GM23338 (cell line): ENCODE data around the gene DCLK2. TPM values are rescaled to one million over a fixed set of nuclear protein-coding genes. Genes with fewer than 3 reads are reported as not detected.

Source experiments
- ATAC-seq: fragments of 200-7000 bp; cut with Tn5 transposase; 3 replicates; pipeline ENCODE4 v1.9.1; 2020
- DNase-seq: peaks from one replicate; pipeline ENCODE4 v3.0.0-alpha.2; 2015; ENCODE audit warnings: low spot score
- H2AFZ ChIP-seq: fragments of 200-600 bp; sonication (generic); 2 replicates; pipeline ENCODE4 v1.8.0; 2016; ENCODE audit warnings: antibody characterized with exemption, mild to moderate bottlenecking, moderate library complexity
- H3F3A ChIP-seq: fragments of 200-600 bp; sonication (generic); replicated peaks from 2 replicates; pipeline ENCODE4 v1.8.0; 2017; ENCODE audit warnings: antibody characterized with exemption, mixed run types, low read depth
- H3K27ac ChIP-seq: fragments of 200-600 bp; sonication (generic); 2 replicates; pipeline ENCODE4 v1.6.1; 2016; ENCODE audit warnings: low read depth
- H3K27me3 ChIP-seq: fragments of 200-600 bp; sonication (generic); 2 replicates; pipeline ENCODE4 v1.8.0; 2016; ENCODE audit warnings: mild to moderate bottlenecking, mixed run types, moderate library complexity; ENCODE audit not compliant: insufficient read depth
- H3K36me3 ChIP-seq: fragments of 200-600 bp; sonication (generic); 2 replicates; pipeline ENCODE4 v1.8.0; 2016; ENCODE audit warnings: mild to moderate bottlenecking; ENCODE audit not compliant: insufficient read depth
- H3K4me1 ChIP-seq: fragments of 200-600 bp; sonication (generic); 2 replicates; pipeline ENCODE4 v1.8.0; 2016; ENCODE audit warnings: mild to moderate bottlenecking, moderate library complexity; ENCODE audit not compliant: insufficient read depth
- H3K4me2 ChIP-seq: fragments of 200-600 bp; sonication (generic); 2 replicates; pipeline ENCODE4 v1.7.1; 2017; ENCODE audit warnings: mixed run types
- H3K4me3 ChIP-seq: fragments of 200-600 bp; sonication (generic); 2 replicates; pipeline ENCODE4 v1.6.1; 2016; ENCODE audit warnings: mixed run types
- H3K79me2 ChIP-seq: fragments of 200-600 bp; sonication (generic); replicated peaks from 2 replicates; pipeline ENCODE4 v1.8.0; 2017; ENCODE audit warnings: mild to moderate bottlenecking; ENCODE audit not compliant: insufficient read depth
- H3K9me2 ChIP-seq: fragments of 200-600 bp; sonication (generic); 2 replicates; pipeline ENCODE4 v1.8.0; 2017; ENCODE audit not compliant: insufficient read depth
- H4K20me1 ChIP-seq: fragments of 200-600 bp; sonication (generic); replicated peaks from 2 replicates; pipeline ENCODE4 v1.8.0; 2017; ENCODE audit warnings: mild to moderate bottlenecking; ENCODE audit not compliant: insufficient read depth
- H3K27ac Mint-ChIP-seq: 2 replicates; pipeline ENCODE4 v1.8.0; 2020; ENCODE audit warnings: inconsistent platforms, mild to moderate bottlenecking, moderate library complexity, mixed read lengths
- H3K27me3 Mint-ChIP-seq: 3 replicates; pipeline ENCODE4 v1.8.0; 2022; ENCODE audit warnings: low read depth, mild to moderate bottlenecking, moderate library complexity, mixed read lengths, inconsistent platforms; ENCODE audit not compliant: insufficient read depth, poor library complexity
- H3K36me3 Mint-ChIP-seq: 3 replicates; pipeline ENCODE4 v1.8.0; 2021; ENCODE audit warnings: low read depth, mild to moderate bottlenecking, inconsistent platforms, moderate library complexity, mixed read lengths
- H3K4me1 Mint-ChIP-seq: 3 replicates; pipeline ENCODE4 v1.8.0; 2020; ENCODE audit warnings: mild to moderate bottlenecking, inconsistent platforms, mixed read lengths
- H3K4me3 Mint-ChIP-seq: 3 replicates; pipeline ENCODE4 v1.8.0; 2021; ENCODE audit warnings: moderate library complexity, mild to moderate bottlenecking, inconsistent platforms, mixed read lengths
- H3K9me3 Mint-ChIP-seq: 3 replicates; pipeline ENCODE4 v1.8.0; 2020; ENCODE audit warnings: moderate library complexity, mild to moderate bottlenecking, inconsistent platforms, mixed read lengths
- CREB1 ChIP-seq: fragments of 250-450 bp; sonication (Bioruptor Pico); IDR thresholded peaks from 2 replicates; pipeline ENCODE4 v1.5.0; 2020; ENCODE audit warnings: low read depth, mild to moderate bottlenecking, moderate library complexity
- EZH2 ChIP-seq: fragments of 200-600 bp; sonication (generic); IDR thresholded peaks from one replicate; pipeline ENCODE4 v1.8.0; 2017; ENCODE audit warnings: antibody characterized with exemption, mild to moderate bottlenecking, low read depth; ENCODE audit not compliant: unreplicated experiment
- EZH2phosphoT487 ChIP-seq: fragments of 200-600 bp; sonication (generic); IDR thresholded peaks from one replicate; pipeline ENCODE4 v1.8.1; 2018; ENCODE audit warnings: antibody characterized with exemption; ENCODE audit not compliant: unreplicated experiment
- JUNB ChIP-seq: IDR thresholded peaks from one replicate; pipeline ENCODE4 v1.6.1; 2016; ENCODE audit warnings: antibody characterized with exemption; ENCODE audit not compliant: unreplicated experiment
- NANOG ChIP-seq: IDR thresholded peaks from 2 replicates; pipeline ENCODE4 v1.6.1; 2016; ENCODE audit warnings: antibody characterized with exemption, borderline replicate concordance
- POLR2AphosphoS5 ChIP-seq: IDR thresholded peaks from 2 replicates; pipeline ENCODE4 v1.6.1; 2016; ENCODE audit warnings: antibody characterized with exemption, low read depth
- REST ChIP-seq: IDR thresholded peaks from one replicate; pipeline ENCODE4 v1.6.1; 2018; ENCODE audit warnings: antibody characterized with exemption; ENCODE audit not compliant: unreplicated experiment
- STAT1 ChIP-seq: IDR thresholded peaks from one replicate; pipeline ENCODE4 v1.6.1; 2016; ENCODE audit warnings: antibody characterized with exemption; ENCODE audit not compliant: unreplicated experiment
- ZNF114 ChIP-seq: fragments of 250-450 bp; sonication (Bioruptor Pico); IDR thresholded peaks from 2 replicates; pipeline ENCODE4 v1.5.0; 2020; ENCODE audit warnings: mild to moderate bottlenecking, moderate library complexity
- ZNF331 ChIP-seq: fragments of 250-450 bp; sonication (Bioruptor Pico); IDR thresholded peaks from 2 replicates; pipeline ENCODE4 v1.5.0; 2020; ENCODE audit warnings: low read depth, mild to moderate bottlenecking, moderate library complexity
- polyA plus RNA-seq: library from polyadenylated mRNA; unstranded; fragments of >200 nt; fragmentation: Nextera tagmentation; extraction: Ambion mirVana; gene quantifications from 2 replicates; pipeline ENCODE4 v1.2.1, GENCODE V29; 2016
- total RNA-seq: library from RNA; depleted of rRNA; stranded (reverse); fragments of >200 nt; shearing (Covaris generic); gene quantifications from 2 replicates; pipeline ENCODE4 v1.2.3, GENCODE V29; 2014
- TF ChIP-seq, protein P1 (sequence below), 2 experiments: fragments of 200-600 bp in 1 of 2; sonication (generic) in 1 of 2; conservative IDR thresholded peaks; 2 replicates each; pipeline versions ENCODE4 v1.5.1 to v1.6.1; 2016 to 2017; ENCODE audit warnings: antibody characterized with exemption in 2 of 2, low read depth in 2 of 2, mild to moderate bottlenecking in 2 of 2, moderate library complexity in 1 of 2
- TF ChIP-seq, protein P2 (sequence below): fragments of 250-450 bp; sonication (Bioruptor Pico); IDR thresholded peaks from 2 replicates; pipeline ENCODE4 v1.5.0; 2020; ENCODE audit warnings: mild to moderate bottlenecking, moderate library complexity
- TF ChIP-seq, protein P3 (sequence below): IDR thresholded peaks from 2 replicates; pipeline ENCODE4 v1.6.1; 2016; ENCODE audit warnings: antibody characterized with exemption

The DCLK2 gene
- total and polyA plus RNA-seq, 2 experiments from 2014 or later = 0.49 TPM; not detected in 1

- Histone ChIP-seq H3K36me3 (no peaks in the 10 kb centered on the region), H3K4me2 (no peak overlapping the region), H3K4me3 (no peak overlapping the region), H3F3A (no peaks in the 10 kb centered on the region), H3K79me2 (no peaks in the 10 kb centered on the region), H3K9me2 (peaks cover 9% of the 10 kb centered on the region; the same call in 1 of the 2 replicates), H3K4me1 (peaks cover 27% of the 10 kb centered on the region), H2AFZ (no peak overlapping the region), H4K20me1 (no peaks in the 10 kb centered on the region), H3K27ac (no peak overlapping the region), H3K27me3 (no peaks in the 10 kb centered on the region)
- no peaks in the 10 kb centered on the region; the same call in 1 of the 3 replicates for H3K9me3 Mint-ChIP-seq
- no peak for DNase-seq
- ATAC-seq = no peak
- no peak overlapping the region for H3K27ac Mint-ChIP-seq
- H3K27me3 Mint-ChIP-seq = peaks cover 3% of the 10 kb centered on the region
- no peaks in the 10 kb centered on the region for H3K36me3 Mint-ChIP-seq
- no peak for TF ChIP-seq EZH2phosphoT487
- no peak for TF ChIP-seq CREB1 (CRISPR knock-in tag)
- TF ChIP-seq, protein P1, sequence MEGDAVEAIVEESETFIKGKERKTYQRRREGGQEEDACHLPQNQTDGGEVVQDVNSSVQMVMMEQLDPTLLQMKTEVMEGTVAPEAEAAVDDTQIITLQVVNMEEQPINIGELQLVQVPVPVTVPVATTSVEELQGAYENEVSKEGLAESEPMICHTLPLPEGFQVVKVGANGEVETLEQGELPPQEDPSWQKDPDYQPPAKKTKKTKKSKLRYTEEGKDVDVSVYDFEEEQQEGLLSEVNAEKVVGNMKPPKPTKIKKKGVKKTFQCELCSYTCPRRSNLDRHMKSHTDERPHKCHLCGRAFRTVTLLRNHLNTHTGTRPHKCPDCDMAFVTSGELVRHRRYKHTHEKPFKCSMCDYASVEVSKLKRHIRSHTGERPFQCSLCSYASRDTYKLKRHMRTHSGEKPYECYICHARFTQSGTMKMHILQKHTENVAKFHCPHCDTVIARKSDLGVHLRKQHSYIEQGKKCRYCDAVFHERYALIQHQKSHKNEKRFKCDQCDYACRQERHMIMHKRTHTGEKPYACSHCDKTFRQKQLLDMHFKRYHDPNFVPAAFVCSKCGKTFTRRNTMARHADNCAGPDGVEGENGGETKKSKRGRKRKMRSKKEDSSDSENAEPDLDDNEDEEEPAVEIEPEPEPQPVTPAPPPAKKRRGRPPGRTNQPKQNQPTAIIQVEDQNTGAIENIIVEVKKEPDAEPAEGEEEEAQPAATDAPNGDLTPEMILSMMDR (conservative IDR thresholded peaks at IDR 0.05; ENCODE audit: low read depth in 2 of 2) = no peak
- TF ChIP-seq NANOG = no peak
- TF ChIP-seq JUNB = no peak
- no peak for TF ChIP-seq POLR2AphosphoS5
- TF ChIP-seq ZNF114 (CRISPR knock-in tag) = no peak
- TF ChIP-seq, protein P2, sequence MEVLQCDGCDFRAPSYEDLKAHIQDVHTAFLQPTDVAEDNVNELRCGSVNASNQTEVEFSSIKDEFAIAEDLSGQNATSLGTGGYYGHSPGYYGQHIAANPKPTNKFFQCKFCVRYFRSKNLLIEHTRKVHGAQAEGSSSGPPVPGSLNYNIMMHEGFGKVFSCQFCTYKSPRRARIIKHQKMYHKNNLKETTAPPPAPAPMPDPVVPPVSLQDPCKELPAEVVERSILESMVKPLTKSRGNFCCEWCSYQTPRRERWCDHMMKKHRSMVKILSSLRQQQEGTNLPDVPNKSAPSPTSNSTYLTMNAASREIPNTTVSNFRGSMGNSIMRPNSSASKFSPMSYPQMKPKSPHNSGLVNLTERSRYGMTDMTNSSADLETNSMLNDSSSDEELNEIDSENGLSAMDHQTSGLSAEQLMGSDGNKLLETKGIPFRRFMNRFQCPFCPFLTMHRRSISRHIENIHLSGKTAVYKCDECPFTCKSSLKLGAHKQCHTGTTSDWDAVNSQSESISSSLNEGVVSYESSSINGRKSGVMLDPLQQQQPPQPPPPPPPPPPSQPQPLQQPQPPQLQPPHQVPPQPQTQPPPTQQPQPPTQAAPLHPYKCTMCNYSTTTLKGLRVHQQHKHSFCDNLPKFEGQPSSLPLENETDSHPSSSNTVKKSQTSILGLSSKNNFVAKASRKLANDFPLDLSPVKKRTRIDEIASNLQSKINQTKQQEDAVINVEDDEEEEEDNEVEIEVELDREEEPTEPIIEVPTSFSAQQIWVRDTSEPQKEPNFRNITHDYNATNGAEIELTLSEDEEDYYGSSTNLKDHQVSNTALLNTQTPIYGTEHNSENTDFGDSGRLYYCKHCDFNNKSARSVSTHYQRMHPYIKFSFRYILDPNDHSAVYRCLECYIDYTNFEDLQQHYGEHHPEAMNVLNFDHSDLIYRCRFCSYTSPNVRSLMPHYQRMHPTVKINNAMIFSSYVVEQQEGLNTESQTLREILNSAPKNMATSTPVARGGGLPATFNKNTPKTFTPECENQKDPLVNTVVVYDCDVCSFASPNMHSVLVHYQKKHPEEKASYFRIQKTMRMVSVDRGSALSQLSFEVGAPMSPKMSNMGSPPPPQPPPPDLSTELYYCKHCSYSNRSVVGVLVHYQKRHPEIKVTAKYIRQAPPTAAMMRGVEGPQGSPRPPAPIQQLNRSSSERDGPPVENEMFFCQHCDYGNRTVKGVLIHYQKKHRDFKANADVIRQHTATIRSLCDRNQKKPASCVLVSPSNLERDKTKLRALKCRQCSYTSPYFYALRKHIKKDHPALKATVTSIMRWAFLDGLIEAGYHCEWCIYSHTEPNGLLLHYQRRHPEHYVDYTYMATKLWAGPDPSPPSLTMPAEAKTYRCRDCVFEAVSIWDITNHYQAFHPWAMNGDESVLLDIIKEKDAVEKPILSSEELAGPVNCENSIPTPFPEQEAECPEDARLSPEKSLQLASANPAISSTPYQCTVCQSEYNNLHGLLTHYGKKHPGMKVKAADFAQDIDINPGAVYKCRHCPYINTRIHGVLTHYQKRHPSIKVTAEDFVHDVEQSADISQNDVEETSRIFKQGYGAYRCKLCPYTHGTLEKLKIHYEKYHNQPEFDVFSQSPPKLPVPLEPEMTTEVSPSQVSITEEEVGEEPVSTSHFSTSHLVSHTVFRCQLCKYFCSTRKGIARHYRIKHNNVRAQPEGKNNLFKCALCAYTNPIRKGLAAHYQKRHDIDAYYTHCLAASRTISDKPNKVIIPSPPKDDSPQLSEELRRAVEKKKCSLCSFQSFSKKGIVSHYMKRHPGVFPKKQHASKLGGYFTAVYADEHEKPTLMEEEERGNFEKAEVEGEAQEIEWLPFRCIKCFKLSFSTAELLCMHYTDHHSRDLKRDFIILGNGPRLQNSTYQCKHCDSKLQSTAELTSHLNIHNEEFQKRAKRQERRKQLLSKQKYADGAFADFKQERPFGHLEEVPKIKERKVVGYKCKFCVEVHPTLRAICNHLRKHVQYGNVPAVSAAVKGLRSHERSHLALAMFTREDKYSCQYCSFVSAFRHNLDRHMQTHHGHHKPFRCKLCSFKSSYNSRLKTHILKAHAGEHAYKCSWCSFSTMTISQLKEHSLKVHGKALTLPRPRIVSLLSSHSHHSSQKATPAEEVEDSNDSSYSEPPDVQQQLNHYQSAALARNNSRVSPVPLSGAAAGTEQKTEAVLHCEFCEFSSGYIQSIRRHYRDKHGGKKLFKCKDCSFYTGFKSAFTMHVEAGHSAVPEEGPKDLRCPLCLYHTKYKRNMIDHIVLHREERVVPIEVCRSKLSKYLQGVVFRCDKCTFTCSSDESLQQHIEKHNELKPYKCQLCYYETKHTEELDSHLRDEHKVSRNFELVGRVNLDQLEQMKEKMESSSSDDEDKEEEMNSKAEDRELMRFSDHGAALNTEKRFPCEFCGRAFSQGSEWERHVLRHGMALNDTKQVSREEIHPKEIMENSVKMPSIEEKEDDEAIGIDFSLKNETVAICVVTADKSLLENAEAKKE = no peak
- no peak for TF ChIP-seq ZNF331 (CRISPR knock-in tag)
- TF ChIP-seq STAT1 = no peak
- TF ChIP-seq REST = no peak
- TF ChIP-seq, protein P3, sequence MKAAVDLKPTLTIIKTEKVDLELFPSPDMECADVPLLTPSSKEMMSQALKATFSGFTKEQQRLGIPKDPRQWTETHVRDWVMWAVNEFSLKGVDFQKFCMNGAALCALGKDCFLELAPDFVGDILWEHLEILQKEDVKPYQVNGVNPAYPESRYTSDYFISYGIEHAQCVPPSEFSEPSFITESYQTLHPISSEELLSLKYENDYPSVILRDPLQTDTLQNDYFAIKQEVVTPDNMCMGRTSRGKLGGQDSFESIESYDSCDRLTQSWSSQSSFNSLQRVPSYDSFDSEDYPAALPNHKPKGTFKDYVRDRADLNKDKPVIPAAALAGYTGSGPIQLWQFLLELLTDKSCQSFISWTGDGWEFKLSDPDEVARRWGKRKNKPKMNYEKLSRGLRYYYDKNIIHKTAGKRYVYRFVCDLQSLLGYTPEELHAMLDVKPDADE = no peak
- no peak for TF ChIP-seq EZH2
- H3K4me3 Mint-ChIP-seq = no peak overlapping the region
- H3K4me1 Mint-ChIP-seq = peaks cover 37% of the 10 kb centered on the region
These were observed 153.8 kb downstream of the DCLK2 start for GRCh38 chr4:150232029-150232428.
